RWPE2 (cell line): Measurements from ENCODE around the gene VWA3A.
"Not testable (repeated sequence)": the region's sequence is repeated elsewhere in the genome, so short reads cannot be mapped to it uniquely, and the experiment has no call there.

Source experiments
- ATAC-seq: fragments of 200-7000 bp; cut with Tn5 transposase; 3 replicates; pipeline ENCODE4 v1.9.1; 2021; ENCODE audit warnings: low read depth
- DNase-seq: peaks from one replicate; pipeline ENCODE4 v3.0.0-alpha.2; 2020; ENCODE audit warnings: low spot score
- H3K27ac ChIP-seq: fragments of 450-650 bp; 2 replicates; pipeline ENCODE4 v1.5.1; 2017; ENCODE audit warnings: mild to moderate bottlenecking; ENCODE audit not compliant: poor library complexity, severe bottlenecking
- H3K27me3 ChIP-seq: fragments of 250-450 bp; sonication (Bioruptor Pico); 2 replicates; pipeline ENCODE4 v1.5.1; 2021; ENCODE audit warnings: mild to moderate bottlenecking, moderate library complexity; ENCODE audit not compliant: insufficient read depth, poor library complexity, severe bottlenecking
- H3K36me3 ChIP-seq: fragments of 250-450 bp; sonication (Bioruptor Pico); 2 replicates; pipeline ENCODE4 v1.5.1; 2020; ENCODE audit warnings: low read depth, mild to moderate bottlenecking, moderate library complexity
- H3K4me1 ChIP-seq: fragments of 250-450 bp; sonication (Bioruptor Pico); 2 replicates; pipeline ENCODE4 v1.5.1; 2021; ENCODE audit warnings: mild to moderate bottlenecking, moderate library complexity; ENCODE audit not compliant: insufficient read depth, poor library complexity, severe bottlenecking
- H3K4me3 ChIP-seq: fragments of 250-450 bp; sonication (Bioruptor Pico); 2 replicates; pipeline ENCODE4 v1.5.1; 2021; ENCODE audit warnings: mild to moderate bottlenecking, moderate library complexity; ENCODE audit not compliant: severe bottlenecking
- H3K9me3 ChIP-seq: fragments of 250-450 bp; sonication (Bioruptor Pico); 2 replicates; pipeline ENCODE4 v1.5.1; 2021; ENCODE audit warnings: mild to moderate bottlenecking, moderate library complexity; ENCODE audit not compliant: severe bottlenecking
- CTCF ChIP-seq: fragments of 450-650 bp; IDR thresholded peaks from one replicate; pipeline ENCODE4 v1.5.1; 2017; ENCODE audit warnings: mild to moderate bottlenecking, moderate library complexity; ENCODE audit not compliant: poor library complexity, severe bottlenecking

The VWA3A gene

GRCh38 chr16:22144520-22144919, 52.2 kb downstream of the VWA3A start:
- no peaks in the 10 kb centered on the region for H3K27me3 ChIP-seq
- no peaks in the 10 kb centered on the region for H3K9me3 ChIP-seq
- ATAC-seq (no peak), DNase-seq (no peak)
- H3K36me3 ChIP-seq, result no peaks in the 10 kb centered on the region
- H3K4me1 ChIP-seq, result no peaks in the 10 kb centered on the region
- TF ChIP-seq CTCF, result no peak
- no peak overlapping the region for H3K27ac ChIP-seq
- no peak overlapping the region for H3K4me3 ChIP-seq

- no peak for DNase-seq
- Histone ChIP-seq H3K27ac (no peak overlapping the region), H3K27me3 (no peaks in the 10 kb centered on the region), H3K4me1 (no peaks in the 10 kb centered on the region), H3K36me3 (no peaks in the 10 kb centered on the region), H3K4me3 (no peak overlapping the region), H3K9me3 (no peaks in the 10 kb centered on the region)
- ATAC-seq, result no peak
- TF ChIP-seq CTCF, result no peak
Measured at GRCh38 chr16:22147853-22148252, 55.5 kb downstream of the VWA3A start.

GRCh38 chr16:22151246-22151998, 59.1 kb downstream of the VWA3A start:
- TF ChIP-seq CTCF, result no peak
- DNase-seq (no peak), ATAC-seq (no peak)
- Histone ChIP-seq H3K4me3 (no peak overlapping the region), H3K4me1 (no peaks in the 10 kb centered on the region), H3K27me3 (no peaks in the 10 kb centered on the region), H3K36me3 (no peaks in the 10 kb centered on the region), H3K9me3 (no peaks in the 10 kb centered on the region), H3K27ac (no peak overlapping the region)

- Histone ChIP-seq H3K36me3 (no peaks in the 10 kb centered on the region), H3K27me3 (no peaks in the 10 kb centered on the region), H3K4me3 (no peak overlapping the region), H3K9me3 (no peaks in the 10 kb centered on the region), H3K27ac (no peak overlapping the region), H3K4me1 (no peaks in the 10 kb centered on the region)
- DNase-seq (no peak), ATAC-seq (no peak)
- no peak for TF ChIP-seq CTCF
Measured at GRCh38 chr16:22152316-22152715, 60.0 kb downstream of the VWA3A start.

- H3K4me3 ChIP-seq, H3K9me3 ChIP-seq, H3K36me3 ChIP-seq, ATAC-seq, H3K27ac ChIP-seq, DNase-seq, H3K4me1 ChIP-seq, H3K27me3 ChIP-seq: not testable (repeated sequence)
Measured at GRCh38 chr16:22153078-22153477, 60.7 kb downstream of the VWA3A start.
